Left lobe of liver (tissue), 2 donors: Measurements from ENCODE around the gene IGFL2. TPM values are rescaled to one million over a fixed set of nuclear protein-coding genes. Genes with fewer than 3 reads are reported as not detected.
"Not testable (repeated sequence)": the region's sequence is repeated elsewhere in the genome, so short reads cannot be mapped to it uniquely, and the experiment has no call there.

Source experiments
- ATAC-seq: fragments of 200-7000 bp; cut with Tn5 transposase; one replicate; pipeline ENCODE4 v1.9.1; 2020; ENCODE audit warnings: mild to moderate bottlenecking, moderate library complexity
- DNase-seq: peaks from one replicate; pipeline ENCODE4 v3.0.0-alpha.2; 2020; ENCODE audit warnings: low spot score
- total RNA-seq: library from RNA; stranded (reverse); gene quantifications from one replicate; pipeline ENCODE4 v1.2.1, GENCODE V29; 2021
- donor health status: DM: no; HTN: no; CAD: no; lungs with moderate emphysema.
- donor health status: DM: no; HTN: yes; CAD: no.

The IGFL2 gene
- total RNA-seq, 1 donor from 2014 or later: not detected

DNA sequence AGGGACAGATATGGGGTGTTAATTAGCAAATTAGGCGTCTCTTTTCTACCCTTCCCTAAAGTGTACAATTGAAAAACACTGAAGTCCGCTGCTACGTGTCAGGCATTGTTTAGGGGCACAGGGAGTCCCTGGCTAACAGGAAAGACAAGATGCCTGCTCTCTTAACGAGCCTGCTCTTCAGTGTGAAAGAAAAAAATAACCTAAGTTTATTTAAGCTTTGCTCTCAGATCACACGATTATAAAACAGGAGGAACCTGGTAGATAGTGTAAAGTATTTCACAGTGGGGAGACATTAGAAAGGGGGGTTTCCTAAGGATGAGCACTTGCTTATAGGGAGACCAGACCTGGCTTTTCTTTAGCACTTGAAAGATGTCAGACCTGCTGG is 38.7 kb downstream of the IGFL2 start:
- DNase-seq (no peak), ATAC-seq (no peak)

- ATAC-seq (peak; percentile 70), DNase-seq (peak; percentile 84)
Observed at GRCh38 chr19:46189971-46190888, 42.2 kb downstream of the IGFL2 start.

- DNase-seq (no peak), ATAC-seq (no peak)
Observed at GRCh38 chr19:46191356-46191755, 43.3 kb downstream of the IGFL2 start.

DNA sequence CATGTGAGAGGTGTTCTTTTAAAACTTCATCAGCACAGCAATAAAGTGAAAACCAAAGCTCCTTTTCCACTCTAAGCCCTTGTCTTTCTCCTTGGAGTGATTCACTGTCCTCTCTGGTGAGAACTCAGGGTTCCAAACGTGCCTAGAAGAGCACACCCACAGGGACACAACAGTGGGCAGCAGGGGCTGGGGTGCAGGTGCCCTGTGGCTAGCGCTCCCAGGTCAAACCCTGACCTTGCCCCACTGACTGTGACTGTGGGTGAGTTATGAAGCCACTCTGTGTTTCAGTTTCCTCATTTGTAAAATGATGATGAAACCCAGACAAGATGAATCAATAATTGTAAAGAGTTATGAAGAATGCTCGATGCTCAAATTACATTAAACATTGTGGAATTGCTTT is 43.9 kb downstream of the IGFL2 start:
- DNase-seq: no peak

GRCh38 chr19:46192626-46192991 is 44.6 kb downstream of the IGFL2 start:
- not testable (repeated sequence) for ATAC-seq, DNase-seq

More for the DNA sequence above, 43.9 kb downstream of the IGFL2 start:
- peak; percentile 5 for ATAC-seq

DNA sequence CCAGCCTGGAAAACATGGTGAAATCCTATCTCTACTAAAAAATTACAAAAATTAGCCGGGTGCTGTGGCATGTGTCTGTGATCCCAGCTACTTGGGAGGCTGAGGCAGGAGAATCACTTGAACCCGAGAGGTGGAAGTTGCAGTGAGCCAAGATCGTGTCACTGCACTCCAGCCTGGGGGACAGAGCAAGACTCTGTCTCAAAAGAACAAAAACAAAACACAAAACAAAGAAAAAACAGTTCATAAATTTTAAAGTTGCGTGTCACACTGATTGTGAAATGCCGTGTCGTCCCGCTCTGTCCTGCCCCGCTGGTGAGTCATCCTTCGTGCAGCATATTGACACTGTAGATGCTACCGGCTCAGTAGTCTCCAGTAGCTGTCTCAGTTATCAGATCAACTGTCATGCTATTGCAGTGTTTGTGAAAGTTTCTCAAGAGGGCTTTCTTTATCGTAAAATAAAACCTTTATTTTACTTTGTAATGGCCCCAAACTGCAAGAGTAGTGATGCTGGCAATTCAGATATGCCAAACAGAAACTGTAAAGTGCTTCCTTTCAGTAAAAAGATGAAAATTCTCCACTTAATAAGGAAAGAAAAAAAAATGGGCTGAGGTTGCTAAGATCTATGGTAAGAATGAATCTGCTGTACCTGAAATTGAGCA is 45.1 kb downstream of the IGFL2 start:
- DNase-seq: peak; percentile 81
- ATAC-seq: peak; percentile 64

DNA sequence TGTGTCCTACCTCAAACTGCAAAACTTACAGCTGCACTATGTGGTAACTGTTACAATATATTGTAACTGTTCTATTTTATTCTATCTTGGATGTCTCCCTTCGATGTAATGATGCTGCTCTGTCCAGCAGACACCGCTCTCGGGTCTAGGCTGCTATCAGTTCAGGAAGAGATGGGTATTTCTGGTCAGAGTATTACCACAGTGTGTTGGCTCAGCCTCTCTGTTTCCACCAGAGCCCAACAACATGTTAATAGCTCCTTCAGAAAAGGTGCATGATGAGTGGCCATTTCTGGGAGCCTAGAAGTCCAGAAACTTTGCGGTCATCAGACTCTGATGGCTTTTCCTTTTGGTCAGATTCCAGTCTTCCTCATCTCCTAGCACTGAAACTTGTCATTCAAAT is 45.6 kb downstream of the IGFL2 start:
- ATAC-seq: no peak
- no peak for DNase-seq

GRCh38 chr19:46195104-46195503 is 47.1 kb downstream of the IGFL2 start:
- ATAC-seq (no peak), DNase-seq (no peak)

DNA sequence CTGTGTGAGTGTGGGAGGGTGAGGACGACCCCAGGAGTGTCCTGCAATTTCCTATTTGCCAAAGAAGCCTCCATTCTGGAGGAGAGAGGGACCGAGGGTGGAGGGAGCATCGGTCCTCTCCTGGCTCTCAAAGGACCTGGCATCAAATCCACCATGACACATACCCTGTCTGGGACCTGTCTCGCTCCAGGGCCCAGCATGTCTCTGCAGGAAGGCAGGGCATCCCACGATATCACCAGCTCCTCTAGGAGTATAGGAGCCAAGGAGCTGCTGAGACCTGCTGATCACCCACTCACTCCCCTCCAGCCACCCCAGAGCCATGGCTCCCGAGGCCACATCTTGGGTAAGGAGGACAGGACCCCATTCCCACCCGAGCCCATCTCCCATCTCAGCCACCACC is 47.9 kb downstream of the IGFL2 start:
- ATAC-seq, DNase-seq: not testable (repeated sequence)

DNA sequence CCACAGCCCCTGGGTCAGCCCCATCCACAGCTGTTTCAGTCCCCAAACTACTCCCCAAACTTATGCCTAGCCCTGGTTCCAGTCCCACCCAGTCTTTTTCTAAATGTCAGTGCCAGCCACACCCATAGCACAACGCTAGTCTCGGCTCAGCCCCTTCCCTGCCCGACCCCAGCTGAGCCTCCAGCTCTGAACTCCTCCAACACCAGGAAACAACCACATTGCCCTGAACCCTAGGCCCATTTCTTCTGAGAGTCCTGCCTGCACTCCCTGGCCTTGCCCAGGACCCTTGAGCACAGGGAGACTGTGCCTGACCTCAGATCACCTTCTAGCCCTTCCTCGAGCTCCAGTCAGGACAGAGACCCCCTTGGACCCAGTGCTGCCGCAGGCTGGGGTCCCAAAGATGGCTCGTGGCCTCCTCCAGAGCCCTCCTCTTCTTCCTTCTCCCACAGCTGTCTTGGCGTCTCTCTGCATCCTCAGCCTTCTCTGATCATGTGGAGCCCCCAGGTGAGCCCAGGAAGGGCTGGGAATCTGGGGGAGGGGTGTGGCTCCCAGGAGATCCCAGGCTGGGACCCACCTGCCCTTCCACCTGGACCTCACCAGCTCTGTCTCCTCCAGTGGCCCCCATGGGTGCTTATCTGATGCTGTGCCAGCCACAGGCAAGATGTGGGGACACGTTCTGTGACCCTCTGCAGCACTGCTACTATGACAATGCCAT is 48.5 kb downstream of the IGFL2 start:
- ATAC-seq: no peak
- no peak for DNase-seq

DNA sequence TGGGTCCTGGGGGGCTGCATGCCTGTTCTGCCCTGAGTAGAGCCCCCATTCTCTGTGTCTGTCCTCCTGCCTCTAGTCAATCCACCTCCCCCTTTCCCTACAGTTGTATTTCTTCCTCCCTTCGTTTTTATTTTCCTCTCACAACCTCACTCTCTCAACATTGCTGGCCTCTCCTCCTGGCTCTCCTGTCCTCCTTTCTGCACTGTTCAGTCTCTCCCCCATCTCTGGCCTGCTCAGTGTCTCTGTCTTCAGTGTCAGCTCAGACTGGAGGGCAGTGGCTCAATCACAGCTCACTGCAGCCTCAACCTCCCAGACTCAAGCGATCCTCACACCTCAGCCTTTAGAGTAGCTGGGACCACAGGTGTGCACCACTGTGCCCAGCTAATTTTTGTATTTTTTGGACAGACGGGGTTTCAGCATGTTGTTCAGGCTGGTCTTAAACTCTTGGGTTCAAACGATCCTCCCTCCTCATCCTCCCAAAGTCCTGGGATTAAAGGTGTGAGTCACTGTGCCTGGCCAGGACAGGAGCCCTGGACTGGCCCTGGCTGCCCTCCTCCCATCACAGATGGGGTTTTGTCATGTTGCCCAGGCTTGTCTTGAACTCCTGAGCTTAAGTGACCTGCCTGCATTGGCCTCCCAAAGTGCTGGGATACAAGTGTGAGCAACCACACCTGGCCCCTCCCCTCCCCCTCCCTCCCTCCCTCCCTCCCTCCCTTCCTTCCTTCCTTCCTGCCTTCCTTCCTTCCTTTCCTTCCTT is 49.5 kb downstream of the IGFL2 start:
- no peak for ATAC-seq
- no peak for DNase-seq

DNA sequence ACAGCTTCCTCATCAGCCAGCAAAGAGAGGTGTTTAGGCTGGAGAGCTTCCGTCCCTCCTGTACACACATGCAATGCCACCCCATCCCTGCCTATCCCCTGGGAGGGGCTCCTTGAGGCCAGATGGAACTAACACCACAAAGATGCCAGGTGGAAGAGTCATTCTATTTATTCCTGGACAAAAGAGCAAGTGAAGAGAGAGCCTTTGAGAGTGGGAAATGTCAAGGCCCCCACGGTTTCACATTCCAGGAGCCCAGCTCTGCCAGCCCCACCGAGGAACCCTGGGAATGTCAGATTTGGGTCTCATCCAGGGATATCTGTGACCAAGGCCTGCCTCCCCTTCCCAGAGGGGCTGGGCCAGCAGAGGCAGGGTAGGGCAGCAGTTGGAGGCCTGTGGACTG is 50.7 kb downstream of the IGFL2 start:
- ATAC-seq (no peak), DNase-seq (no peak)

DNA sequence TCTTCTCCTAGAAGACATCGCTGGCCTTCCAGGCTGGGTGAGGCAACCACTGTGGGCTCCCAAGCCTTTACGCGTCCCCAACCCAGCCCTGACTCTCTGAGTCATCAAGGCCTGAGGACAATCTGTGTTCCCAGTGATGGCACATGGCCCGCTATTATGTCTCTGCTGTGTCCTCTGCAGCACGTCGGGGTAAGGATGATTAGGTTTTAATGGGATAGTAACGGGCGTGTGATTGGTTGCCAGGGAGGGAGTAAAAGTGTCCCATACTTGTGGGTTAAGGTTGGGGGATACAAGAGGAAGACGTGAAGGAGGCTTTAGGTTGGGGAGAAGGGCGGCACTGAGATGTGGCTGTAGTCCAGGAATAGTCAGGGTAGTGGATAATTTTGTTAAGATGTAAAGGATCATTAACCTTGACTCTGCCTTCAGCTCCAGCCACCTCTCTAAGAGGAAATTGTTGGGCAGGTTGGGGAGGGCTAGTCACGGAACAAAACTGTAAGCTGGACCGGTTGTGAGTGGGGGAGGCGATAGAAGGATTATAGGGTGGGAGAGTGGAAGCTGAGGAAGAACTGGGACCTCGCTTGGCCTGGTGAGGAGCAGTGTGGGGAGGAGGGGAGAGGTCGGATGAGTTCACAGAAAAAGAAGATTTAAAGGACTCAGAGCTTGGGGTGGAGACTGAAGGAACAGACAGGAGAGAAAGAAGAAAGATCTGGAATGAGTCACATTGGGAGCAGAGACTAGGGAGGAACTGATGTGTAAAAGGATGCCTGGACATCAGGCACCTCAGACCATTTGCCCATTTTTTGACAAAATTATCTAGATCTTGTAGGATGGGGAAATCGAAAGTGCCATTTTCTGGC is 53.6 kb downstream of the IGFL2 start:
- DNase-seq (no peak), ATAC-seq (no peak)

- ATAC-seq (no peak), DNase-seq (no peak)
Observed at GRCh38 chr19:46202426-46202825, 54.4 kb downstream of the IGFL2 start.

DNA sequence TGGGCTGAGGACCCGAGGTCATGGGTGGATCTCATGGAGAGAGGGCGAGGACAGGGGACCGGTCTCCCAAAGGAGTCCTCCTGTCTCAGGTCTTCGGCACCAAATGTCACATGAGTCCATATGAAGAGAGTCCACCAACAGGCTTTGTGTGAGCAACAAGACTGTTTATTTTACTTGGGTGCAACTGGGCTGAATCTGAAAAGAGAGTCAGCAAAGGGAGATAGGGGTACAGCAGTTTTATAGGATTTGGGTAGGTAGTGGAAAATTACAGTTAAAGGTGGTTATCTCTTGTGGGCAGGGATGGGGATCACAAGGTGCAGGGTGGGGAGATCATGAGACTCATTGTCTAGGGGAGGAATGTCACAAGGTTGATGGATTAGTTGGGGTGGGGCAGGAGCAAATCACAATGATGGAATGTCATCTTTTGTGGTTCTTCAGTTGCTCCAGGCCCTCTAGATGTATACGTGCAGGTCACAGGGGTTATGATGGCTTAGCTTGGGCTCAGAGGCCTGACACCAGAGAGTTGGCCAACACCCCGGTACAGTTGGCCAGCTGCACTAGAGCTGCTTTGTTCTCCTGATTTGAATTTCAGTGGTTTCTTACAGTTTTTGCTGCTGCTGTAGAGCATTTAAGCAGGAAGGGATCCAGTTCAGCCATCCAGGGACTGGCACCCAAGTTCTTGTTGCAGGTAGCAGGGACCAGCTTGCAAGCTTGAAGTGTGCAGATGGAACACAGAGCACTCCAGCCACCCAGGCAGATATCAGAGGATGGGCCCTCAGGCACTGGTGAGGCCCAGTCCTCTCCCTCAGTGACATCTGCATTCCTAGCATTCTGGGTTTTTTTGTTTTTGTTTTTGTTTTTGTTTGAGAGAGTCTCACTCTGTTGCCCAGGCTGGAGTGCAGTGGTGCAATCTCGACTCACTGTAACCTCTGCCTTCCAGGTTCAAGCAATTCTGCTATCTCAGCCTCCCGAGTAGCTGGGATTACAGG is 55.1 kb downstream of the IGFL2 start:
- no peak for ATAC-seq
- no peak for DNase-seq

DNA sequence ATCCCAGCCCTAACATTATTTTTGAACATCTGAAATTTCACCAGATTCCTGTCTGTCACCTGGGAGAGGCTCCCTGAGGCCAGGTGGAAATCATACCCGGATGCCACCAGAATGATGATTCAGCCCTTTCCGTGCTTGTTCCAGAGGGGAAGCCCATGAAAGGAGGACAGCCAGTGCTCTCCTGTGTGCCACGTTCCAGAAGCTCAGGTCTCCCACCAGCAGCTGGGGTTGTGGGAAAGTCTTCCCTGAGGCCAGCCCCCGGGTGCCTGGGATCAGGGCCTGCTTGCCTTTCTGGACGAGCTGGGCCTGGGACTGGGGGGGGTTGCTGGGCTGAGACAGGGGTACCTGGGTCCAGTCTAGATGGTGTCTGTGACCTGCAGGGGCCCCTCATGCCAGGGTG is 56.0 kb downstream of the IGFL2 start:
- ATAC-seq (no peak), DNase-seq (no peak)

GRCh38 chr19:46205183-46205984 is 57.3 kb downstream of the IGFL2 start:
- ATAC-seq (no peak), DNase-seq (no peak)

DNA sequence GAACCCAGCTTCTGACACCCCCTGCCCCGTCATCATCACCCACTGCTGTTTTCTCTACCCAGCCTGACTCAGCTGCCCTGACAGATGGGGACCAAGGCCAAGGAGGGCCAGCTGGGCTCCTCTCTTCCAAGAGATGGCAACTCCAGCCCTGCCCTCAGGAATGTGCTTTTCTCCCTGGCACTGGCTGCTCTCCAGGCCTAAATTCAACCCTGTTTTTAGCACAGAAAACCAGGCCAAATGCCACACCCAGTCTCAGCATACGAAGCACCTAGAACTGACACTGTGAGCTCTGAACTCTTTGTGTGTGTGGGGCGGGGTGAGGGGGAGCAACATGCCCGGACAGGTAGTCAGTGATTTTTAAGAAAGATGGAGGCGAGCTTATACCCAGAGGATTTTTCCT is 58.1 kb downstream of the IGFL2 start:
- ATAC-seq (no peak), DNase-seq (no peak)
